Endothelial cell of umbilical vein (primary cell): ENCODE results near the gene CNNM3. TPM values are rescaled to one million over a fixed set of nuclear protein-coding genes. Genes with fewer than 3 reads are reported as not detected.

Experiments used
- BruUV-seq: library from RNA; stranded (reverse); fragments of 400-500 nt; replicated peaks from 2 replicates; lab custom pipeline; 2021; lab: Mats Ljungman, UMichigan
- CTCF ChIA-PET: fragments of 300-600, 350-600 bp; sonication (Branson Sonifier 250); formaldehyde crosslinking; loops from one replicate; lab custom pipeline; 2021; ENCODE audit warnings: antibody characterized with exemption, inconsistent platforms; lab: Charles Lee
- POLR2A ChIA-PET: fragments of 300-600, 350-600 bp; sonication (Branson Sonifier 250); formaldehyde crosslinking; loops from one replicate; lab custom pipeline; 2021; ENCODE audit warnings: antibody characterized with exemption, inconsistent platforms; lab: Charles Lee
- DNase-seq: peaks from one replicate; pipeline ENCODE4 v3.0.0-alpha.2; 2011; ENCODE audit warnings: low read depth, low spot score
- FAIRE-seq: peaks from 2 replicates; lab custom pipeline; 2011; peaks lifted over from hg19 to GRCh38; lab: Jason Lieb, UNC
- H2AFZ ChIP-seq: 2 replicates; pipeline ENCODE4 v1.6.0; 2012; ENCODE audit warnings: low read depth, low read length, control low read depth, inconsistent platforms
- H3K27ac ChIP-seq: 2 replicates; pipeline ENCODE4 v1.5.1; 2011; ENCODE audit warnings: low read depth, mild to moderate bottlenecking, control low read depth, low read length, moderate library complexity; ENCODE audit not compliant: insufficient read depth
- H3K27me3 ChIP-seq, 2 experiments: 2 replicates each; pipeline versions ENCODE4 v1.6.0 to v1.6.1; 2011; ENCODE audit warnings: low read length in 2 of 2, mixed read lengths in 1 of 2; ENCODE audit not compliant: control insufficient read depth in 2 of 2, insufficient read depth in 2 of 2
- H3K36me3 ChIP-seq, 2 experiments: 2 replicates in 1 of 2; 3 replicates in 1 of 2; pipeline ENCODE4 v1.5.1; 2011; ENCODE audit warnings: low read length in 2 of 2, mild to moderate bottlenecking in 1 of 2, moderate library complexity in 1 of 2; ENCODE audit not compliant: control insufficient read depth in 2 of 2, insufficient read depth in 2 of 2; ENCODE audit errors: extremely low read depth in 1 of 2
- H3K4me1 ChIP-seq: 3 replicates; pipeline ENCODE4 v1.5.1; 2011; ENCODE audit warnings: mild to moderate bottlenecking, low read length; ENCODE audit not compliant: control insufficient read depth, insufficient read depth; ENCODE audit errors: extremely low read depth
- H3K4me2 ChIP-seq: 2 replicates; pipeline ENCODE4 v1.6.1; 2011; ENCODE audit warnings: low read length, control low read depth, mixed read lengths; ENCODE audit not compliant: insufficient read depth
- H3K4me3 ChIP-seq, 3 experiments: fragments of 200-600 bp in 1 of 3; sonication (generic), shearing (Covaris generic) in 1 of 3; replicated peaks in 1 of 3; 2 replicates each; pipeline ENCODE4 v1.5.1; 2011 to 2016; ENCODE audit warnings: control low read depth in 3 of 3, low read length in 3 of 3, mild to moderate bottlenecking in 2 of 3, inconsistent platforms in 1 of 3, low read depth in 1 of 3, moderate library complexity in 1 of 3; ENCODE audit not compliant: insufficient read depth in 1 of 3
- H3K79me2 ChIP-seq: 2 replicates; pipeline ENCODE4 v1.6.0; 2012; ENCODE audit warnings: low read length, inconsistent platforms; ENCODE audit not compliant: control insufficient read depth, insufficient read depth
- H3K9ac ChIP-seq: replicated peaks from 2 replicates; pipeline ENCODE3; 2011; ENCODE audit warnings: low read length, control low read depth; ENCODE audit not compliant: insufficient read depth; ENCODE audit errors: extremely low read depth
- H3K9me1 ChIP-seq: replicated peaks from 3 replicates; pipeline ENCODE4 v1.6.0; 2011; ENCODE audit warnings: mild to moderate bottlenecking, low read length; ENCODE audit not compliant: control insufficient read depth, insufficient read depth; ENCODE audit errors: extremely low read depth
- H3K9me3 ChIP-seq: replicated peaks from 2 replicates; pipeline ENCODE4 v1.5.1; 2012; ENCODE audit warnings: low read length, inconsistent platforms; ENCODE audit not compliant: control insufficient read depth, insufficient read depth
- H4K20me1 ChIP-seq: replicated peaks from 2 replicates; pipeline ENCODE3; 2011; ENCODE audit warnings: mild to moderate bottlenecking, low read length; ENCODE audit not compliant: control insufficient read depth, insufficient read depth; ENCODE audit errors: extremely low read depth
- CTCF ChIP-seq, 2 donors: IDR thresholded peaks; 1 replicate in 1 of 2; 2 replicates in 1 of 2; pipeline ENCODE4 v1.5.1; 2011; ENCODE audit warnings: low read length in 2 of 2, mild to moderate bottlenecking in 2 of 2, moderate library complexity in 2 of 2, control low read depth in 1 of 2, inconsistent platforms in 1 of 2, low read depth in 1 of 2; ENCODE audit not compliant: insufficient read depth in 1 of 2; ENCODE audit errors: extremely low read depth in 1 of 2
- EZH2 ChIP-seq: IDR thresholded peaks from 2 replicates; pipeline ENCODE4 v1.6.1; 2012; ENCODE audit warnings: borderline replicate concordance, low read depth, mild to moderate bottlenecking, moderate library complexity, low read length, inconsistent platforms; ENCODE audit not compliant: severe bottlenecking
- FOS ChIP-seq: IDR thresholded peaks from 2 replicates; pipeline ENCODE4 v1.6.1; 2011; ENCODE audit warnings: mild to moderate bottlenecking, low read length, moderate library complexity, borderline replicate concordance; ENCODE audit not compliant: insufficient read depth
- GATA2 ChIP-seq: IDR thresholded peaks from 2 replicates; pipeline ENCODE4 v1.7.0; 2011; ENCODE audit warnings: low read depth, mild to moderate bottlenecking, moderate library complexity, mixed read lengths, low read length; ENCODE audit not compliant: insufficient read length, insufficient read depth
- JUN ChIP-seq: IDR thresholded peaks from 2 replicates; pipeline ENCODE4 v1.6.1; 2011; ENCODE audit warnings: borderline replicate concordance, low read depth; ENCODE audit not compliant: insufficient read length, insufficient read depth
- MAX ChIP-seq: IDR thresholded peaks from 2 replicates; pipeline ENCODE4 v1.6.1; 2011; ENCODE audit not compliant: insufficient read depth, insufficient read length
- MYC ChIP-seq: IDR thresholded peaks from one replicate; pipeline ENCODE4 v1.6.1; 2011; ENCODE audit warnings: mild to moderate bottlenecking, low read depth, low read length
- POLR2A ChIP-seq: IDR thresholded peaks from 2 replicates; pipeline ENCODE4 v1.6.1; 2012; ENCODE audit warnings: low read depth, mild to moderate bottlenecking, control low read depth, low read length
- POLR2AphosphoS5 ChIP-seq: IDR thresholded peaks from 2 replicates; pipeline ENCODE4 v1.6.1; 2012; ENCODE audit warnings: low read depth, mild to moderate bottlenecking, control low read depth, low read length, moderate library complexity; ENCODE audit not compliant: insufficient read depth
- dilution Hi-C: fragments of 300-500 bp; cut with MboI; formaldehyde crosslinking; loops from one replicate; pipeline ENCODE4 v1.15.0; 2019; ENCODE audit warnings: low sequenced_read_pairs; ENCODE audit not compliant: extremely low pct_ligation_motif_present
- intact Hi-C: fragments of 100-400 bp; cut with micrococcal nuclease; formaldehyde crosslinking; loops from one replicate; pipeline ENCODE4 v1.10.0; 2022
- polyA plus RNA-seq, 4 experiments: library from polyadenylated mRNA; depleted of rRNA in 3 of 4; stranded (reverse) in 3 of 4; unstranded in 1 of 4; fragments of >200 nt; gene quantifications; 2 replicates each; pipeline versions ENCODE4 v1.2.1 to v1.2.3, GENCODE V29; 2011 to 2012; ENCODE audit warnings: missing spikeins in 1 of 4
- total RNA-seq: library from RNA; stranded (reverse); gene quantifications from 2 replicates; pipeline ENCODE4 v1.2.3, GENCODE V29; 2021

CNNM3 gene
- total and polyA plus RNA-seq, 2 donors (not counting 3 experiments of a cell fraction or from before 2014, with no cell fraction given): 13.0 to 14.9 TPM

- CTCF ChIA-PET: interaction anchor here (0.7 to 1.3 kb wide), 4 partner anchors 10 to 65 kb away, joined by 3 to 12 read pairs (median 4); partner anchors contain the start of gene CNNM3
- no TSS peak for BruUV-seq
These were observed 14.1 kb upstream of the CNNM3 start for GRCh38 chr2:96801786-96802595.

More at GRCh38 chr2:96801786-96802595, 14.1 kb upstream of the CNNM3 start:
- no peaks in the 10 kb centered on the region for H3K9me3 ChIP-seq
- POLR2A ChIA-PET: no interaction called here
- no peak for FAIRE-seq
- no peak overlapping the region for H3K9ac ChIP-seq
- intact Hi-C loops (loop anchor here (5.0 kb wide), 2 partner anchors 40 to 165 kb away; partner anchors contain the start of genes CNNM4 and KANSL3), dilution Hi-C loops (no loop called here)
- no peak for DNase-seq
- no peak for TF ChIP-seq CTCF (IDR thresholded peaks at IDR 0.05; ENCODE audit: extremely low read depth in 1 of 2, insufficient read depth in 1 of 2, low read depth in 1 of 2, low read length in 2 of 2)
- no peak for TF ChIP-seq MAX
- TF ChIP-seq EZH2: no peak
- no peak for TF ChIP-seq FOS
- no peak for TF ChIP-seq POLR2A
- TF ChIP-seq MYC: no peak
- no peak for TF ChIP-seq GATA2
- no peak for TF ChIP-seq POLR2AphosphoS5
- no peak for TF ChIP-seq JUN
- H3K4me3 ChIP-seq: no peak overlapping the region
- no peak overlapping the region for H3K4me2 ChIP-seq
- no peaks in the 10 kb centered on the region for H3K4me1 ChIP-seq
- no peaks in the 10 kb centered on the region for H3K27me3 ChIP-seq
- no peaks in the 10 kb centered on the region for H4K20me1 ChIP-seq
- H3K27ac ChIP-seq: no peak overlapping the region
- no peaks in the 10 kb centered on the region for H3K79me2 ChIP-seq
- H2AFZ ChIP-seq: no peak overlapping the region
- no peaks in the 10 kb centered on the region for H3K36me3 ChIP-seq
- H3K9me1 ChIP-seq: no peaks in the 10 kb centered on the region
